ENCODE results near the gene RMND5B.
"Not testable (repeated sequence)": the region's sequence is repeated elsewhere in the genome, so short reads cannot be mapped to it uniquely, and the experiment has no call there.

The RMND5B gene

DNA sequence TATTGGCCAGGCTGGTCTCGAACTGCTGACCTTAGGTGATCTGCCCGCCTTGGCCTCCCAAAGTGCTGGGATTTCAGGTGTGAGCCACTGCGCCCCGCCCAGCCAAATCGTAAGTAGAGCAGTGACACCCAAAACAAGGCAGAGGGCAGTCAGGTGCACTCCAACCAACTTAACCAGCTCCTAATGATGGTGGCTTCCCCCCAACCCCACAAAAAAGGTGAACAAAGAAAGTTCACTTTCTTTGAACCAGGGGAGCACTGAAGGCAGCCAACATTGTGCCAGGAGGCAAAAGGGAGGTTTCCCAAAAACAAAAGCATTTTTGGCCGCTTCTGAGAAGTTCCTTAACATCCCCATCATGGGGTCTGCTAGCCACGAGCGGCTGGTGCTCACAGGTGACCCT, 46.8 kb downstream of the RMND5B start:
- DNase-seq, result no peak

DNA sequence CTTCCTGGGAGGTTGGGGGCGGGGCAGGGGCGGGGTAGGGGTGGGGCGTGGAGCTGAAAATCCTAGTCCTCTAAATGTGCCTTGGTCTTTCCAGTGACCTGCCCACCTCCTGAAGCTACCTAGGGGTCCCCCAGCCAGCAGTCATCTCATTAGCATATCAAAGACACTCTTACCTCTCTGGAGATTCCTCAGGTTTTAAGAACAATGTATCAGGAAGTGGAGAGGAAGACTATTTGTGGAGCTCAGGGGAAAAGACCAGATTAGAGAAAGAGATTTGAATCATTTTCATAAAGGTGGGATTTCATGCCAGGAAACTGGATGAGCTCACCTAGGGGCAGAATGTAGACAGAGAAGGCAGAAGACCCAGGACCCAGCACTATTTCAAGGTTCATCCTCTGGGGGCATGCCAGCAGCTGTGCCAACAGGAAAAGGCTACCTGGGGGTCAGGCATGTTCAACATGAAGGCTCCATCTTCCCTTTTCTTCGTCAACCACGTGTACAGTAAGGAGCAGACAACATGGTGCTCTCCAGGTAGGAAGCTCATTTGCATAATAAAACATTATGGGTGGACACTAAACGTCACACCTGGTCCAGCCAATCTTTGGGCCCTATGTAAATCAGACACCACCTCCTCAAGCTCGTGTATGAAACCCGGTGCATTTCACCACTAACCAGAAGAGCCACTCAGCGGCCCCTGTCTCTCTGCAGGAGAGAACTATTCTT, 49.5 kb downstream of the RMND5B start:
- no peak for DNase-seq

DNA sequence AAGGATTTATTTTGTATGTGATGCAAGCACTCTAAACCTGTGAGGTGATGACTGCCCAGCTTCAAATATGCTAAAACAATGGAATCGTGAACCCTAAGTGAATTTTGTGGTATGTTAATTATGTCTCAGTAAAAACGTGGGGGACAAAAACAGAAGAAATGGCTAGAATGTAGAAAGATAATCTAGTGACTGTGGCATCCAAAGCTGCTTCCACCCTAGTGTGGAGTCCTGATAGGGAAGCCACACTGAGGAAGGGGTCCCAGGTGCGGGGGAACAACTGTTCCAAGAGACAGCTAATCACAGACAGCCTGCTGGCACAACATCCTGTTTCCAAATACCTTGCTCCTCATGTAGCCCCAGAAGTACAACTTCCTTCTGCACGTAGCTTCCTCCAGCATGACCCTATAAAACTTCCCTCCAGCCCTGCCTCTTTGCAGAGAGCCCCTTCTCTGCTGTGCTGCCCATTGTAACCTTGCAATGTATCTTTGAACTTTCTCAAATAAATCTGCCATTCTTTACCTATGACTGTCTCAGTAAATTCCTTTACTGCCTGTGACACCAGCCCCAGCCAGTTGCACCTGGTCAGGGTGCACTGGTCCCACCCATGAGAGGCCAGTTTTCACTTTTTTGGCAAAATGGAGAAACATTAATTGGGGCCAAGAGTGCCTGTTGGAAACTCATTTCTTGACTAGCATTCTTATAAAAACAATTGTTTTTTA, 51.5 kb downstream of the RMND5B start:
- no peak for DNase-seq

DNA sequence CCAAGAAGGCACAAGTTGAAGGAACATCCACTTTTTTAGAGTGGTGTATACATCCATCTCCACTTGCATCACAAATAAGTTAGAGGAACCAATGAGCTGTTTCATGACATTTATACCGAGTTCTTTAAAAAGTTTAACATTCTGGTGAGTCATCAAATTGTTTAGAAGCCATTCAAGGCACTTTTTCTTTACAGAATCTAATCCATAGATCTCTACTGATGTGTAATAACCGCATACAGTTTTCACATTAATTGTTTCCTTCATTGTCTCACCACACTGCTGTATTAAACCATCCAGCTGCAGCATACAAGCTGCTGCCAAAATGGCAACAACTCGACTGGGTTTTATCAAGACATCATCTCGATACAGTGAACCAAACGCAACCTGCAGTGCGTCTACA, 55.6 kb downstream of the RMND5B start:
- no peak for DNase-seq

DNA sequence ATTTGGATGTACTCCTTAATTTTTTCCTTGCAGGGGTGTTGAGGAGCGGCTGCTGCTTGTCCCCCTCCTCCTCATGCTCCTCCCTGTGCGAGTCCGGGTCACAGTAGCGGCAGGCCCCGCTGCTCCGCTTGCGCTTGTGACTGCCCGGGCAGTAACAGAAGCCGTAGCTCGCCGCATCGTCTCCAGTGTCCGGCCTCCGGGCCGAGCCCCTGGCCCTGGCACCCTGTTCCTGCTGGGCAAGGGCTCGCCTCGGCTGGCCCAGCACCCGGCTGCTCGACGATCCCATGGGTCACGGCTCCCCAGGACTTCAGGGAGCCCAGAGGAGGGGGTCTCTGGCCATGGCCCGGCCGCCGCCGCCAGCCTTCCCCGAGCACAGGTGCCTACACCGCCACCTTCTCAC, 56.2 kb downstream of the RMND5B start, which contains the start of gene GMCL2:
TSS of gene GMCL2 (minus strand) at position 358 of the 400 bp plus-strand sequence. CDS start at position 286, 72 bp downstream.
- no peak for DNase-seq

DNA sequence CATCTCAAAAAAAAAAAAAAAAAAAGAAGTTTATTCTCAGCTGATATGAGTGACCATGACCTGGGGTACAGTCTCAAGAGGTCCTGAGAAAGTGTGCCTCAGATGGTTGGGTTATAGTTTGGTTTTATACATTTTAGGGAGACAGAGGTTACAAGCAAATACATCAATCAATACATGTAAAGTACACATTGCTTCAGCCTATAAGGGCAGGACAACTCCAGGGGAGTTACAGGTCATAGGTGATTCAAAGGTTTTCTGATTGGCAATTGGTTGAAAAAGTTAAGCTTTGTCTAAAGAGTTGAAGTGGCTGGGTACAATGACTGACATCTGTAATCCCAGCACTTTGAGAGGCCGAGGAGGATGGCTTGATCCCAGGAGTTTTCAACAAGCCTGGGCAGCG, 58.6 kb downstream of the RMND5B start:
- no peak for DNase-seq

DNA sequence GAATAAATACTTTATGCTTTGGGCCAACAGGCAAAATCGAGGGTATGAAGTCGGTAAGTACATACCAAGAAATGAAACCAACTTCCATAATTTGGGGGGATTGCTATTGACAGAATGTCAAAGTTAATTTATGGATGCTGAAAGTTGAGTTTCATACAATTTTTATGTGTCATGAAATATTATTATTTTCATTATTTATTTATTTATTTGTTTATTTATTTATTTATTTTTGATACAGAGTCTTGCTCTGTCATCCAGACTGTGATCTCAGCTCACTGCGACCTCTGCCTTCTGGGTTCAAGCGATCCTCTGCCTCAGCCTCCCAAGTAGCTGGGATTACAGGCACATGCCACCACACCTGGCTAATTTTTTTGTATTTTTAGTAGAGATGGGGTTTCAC, 60.8 kb downstream of the RMND5B start:
- DNase-seq, result no peak

DNA sequence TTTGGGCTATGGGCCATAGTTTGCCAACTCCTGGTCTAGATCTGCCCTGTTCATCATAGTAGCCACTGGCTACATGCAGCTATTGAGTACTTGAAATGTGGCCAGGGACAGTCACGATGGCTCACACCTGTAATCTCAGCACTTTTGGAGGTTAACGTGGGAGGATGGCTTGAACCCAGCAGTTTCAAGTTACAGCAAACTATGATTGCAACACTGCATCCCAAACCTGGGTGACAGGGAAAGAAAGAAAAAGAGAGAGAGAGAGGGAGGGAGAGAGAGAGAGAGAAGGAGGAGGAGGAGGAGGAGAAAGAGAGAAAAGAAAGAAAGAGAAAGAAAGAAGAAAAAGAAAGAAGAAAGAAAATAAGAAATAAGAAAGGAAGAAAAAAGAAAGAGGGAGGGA, 61.4 kb downstream of the RMND5B start:
- no peak for DNase-seq

DNA sequence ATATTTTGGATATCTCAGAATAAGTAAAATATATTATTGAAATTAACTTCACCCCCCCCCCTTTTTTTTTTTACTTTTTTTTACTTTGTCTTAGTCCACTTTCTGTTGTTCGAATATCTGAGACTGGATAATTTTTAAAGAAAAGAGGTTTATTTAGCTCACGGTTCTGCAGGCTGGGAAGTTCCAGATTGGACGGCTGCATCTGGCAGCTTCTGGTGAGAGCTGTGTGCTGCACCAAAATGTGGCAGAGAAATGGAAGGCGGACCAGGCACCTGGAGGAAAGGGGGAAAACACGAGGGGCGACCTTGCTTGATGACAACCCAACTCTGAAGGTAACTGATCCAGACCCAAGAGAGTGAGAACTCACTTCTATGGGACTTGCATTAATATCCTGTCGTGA, 62.0 kb downstream of the RMND5B start:
- DNase-seq, result no peak

DNA sequence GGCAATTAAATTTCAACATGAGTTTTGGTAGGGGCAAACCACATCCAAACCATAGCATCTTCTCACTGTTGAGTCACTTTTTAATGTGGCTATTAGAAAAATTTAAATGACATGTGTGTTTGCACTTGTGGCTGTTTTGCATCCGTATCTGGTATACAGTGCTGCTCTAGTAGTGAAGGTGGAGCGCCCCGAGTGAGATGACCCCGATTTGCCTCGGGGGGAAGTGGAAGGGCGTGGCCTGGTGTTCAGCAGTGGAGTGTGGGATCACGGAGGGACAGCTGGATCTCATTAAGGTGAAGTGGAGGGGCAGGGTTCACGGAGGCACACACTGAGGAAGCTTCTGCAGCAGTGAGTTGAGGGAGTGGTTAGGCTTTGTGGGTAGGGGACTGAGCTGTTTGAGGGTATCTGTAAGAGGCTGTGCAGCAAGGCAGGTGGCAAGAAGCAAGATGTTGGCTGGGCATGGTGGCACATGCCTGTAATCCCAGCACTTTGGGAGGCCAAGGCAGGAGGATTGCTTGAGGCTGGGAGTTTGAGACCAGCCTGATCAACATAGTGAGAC, 62.5 kb downstream of the RMND5B start:
- DNase-seq, result no peak

DNA sequence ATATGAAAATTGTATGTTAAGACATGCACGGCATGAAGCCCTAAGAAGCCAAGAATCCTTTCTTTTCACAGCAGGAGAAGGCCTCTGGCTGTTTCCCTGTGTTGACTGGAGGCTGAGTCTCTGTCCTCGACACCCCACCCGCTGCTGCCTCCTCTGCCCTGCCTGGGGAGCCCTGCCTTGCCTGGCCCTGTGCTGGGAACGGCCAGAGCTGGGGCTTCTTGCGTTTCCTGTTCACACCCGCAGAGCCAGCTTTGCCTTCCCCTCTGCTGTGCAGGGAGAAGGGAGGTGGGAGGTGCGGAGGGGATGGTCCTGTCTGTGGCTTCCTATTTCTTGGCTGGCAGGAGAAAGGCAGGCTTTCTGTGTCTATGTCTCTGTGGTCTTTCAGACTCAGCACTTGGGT, 63.2 kb downstream of the RMND5B start:
- DNase-seq, result no peak

DNA sequence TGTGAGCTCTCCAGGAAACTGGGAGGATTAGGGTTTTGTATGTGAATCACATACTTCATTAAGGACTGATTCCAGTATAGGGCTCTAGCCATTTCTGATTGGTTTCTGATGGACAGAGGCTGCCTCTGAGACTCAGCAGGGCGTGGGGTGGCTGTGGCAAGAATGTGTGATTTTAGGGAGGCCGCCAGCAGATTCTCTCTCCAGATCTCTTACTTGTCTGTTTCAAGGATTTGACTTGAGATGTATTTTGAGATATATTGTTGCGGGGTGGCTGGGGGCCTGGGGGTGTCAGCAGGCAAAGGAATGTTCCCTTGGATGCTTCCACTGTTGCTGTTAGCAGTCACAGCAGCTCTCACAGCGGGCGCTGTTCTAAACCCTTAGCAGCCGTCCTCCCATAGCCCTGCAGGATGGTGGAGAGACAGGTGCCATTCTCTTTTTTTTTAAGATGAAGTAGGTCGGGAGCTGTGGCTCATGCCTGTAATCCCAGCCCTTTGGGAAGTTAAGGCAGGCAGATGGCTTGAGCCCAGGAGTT, 65.5 kb downstream of the RMND5B start:
- DNase-seq, result no peak

DNA sequence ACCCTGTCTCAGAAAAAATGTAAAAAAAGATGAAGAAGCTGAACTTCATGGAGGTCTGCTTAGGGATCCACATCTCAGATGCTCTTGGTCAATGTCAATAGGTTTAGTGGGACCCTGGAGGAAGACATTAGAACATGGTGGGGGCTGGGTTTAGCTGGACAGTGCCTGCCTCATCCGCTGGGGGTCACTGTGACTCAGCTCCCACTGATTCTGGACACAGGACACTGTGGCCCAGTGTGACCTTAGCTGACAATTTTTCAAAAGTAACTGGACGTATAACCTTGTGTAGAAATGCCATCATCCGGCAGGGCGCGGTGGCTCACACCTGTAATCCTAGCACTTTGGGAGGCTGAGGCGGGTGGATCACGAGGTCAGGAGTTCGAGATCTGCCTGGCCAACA, 66.2 kb downstream of the RMND5B start:
- DNase-seq, result no peak

DNA sequence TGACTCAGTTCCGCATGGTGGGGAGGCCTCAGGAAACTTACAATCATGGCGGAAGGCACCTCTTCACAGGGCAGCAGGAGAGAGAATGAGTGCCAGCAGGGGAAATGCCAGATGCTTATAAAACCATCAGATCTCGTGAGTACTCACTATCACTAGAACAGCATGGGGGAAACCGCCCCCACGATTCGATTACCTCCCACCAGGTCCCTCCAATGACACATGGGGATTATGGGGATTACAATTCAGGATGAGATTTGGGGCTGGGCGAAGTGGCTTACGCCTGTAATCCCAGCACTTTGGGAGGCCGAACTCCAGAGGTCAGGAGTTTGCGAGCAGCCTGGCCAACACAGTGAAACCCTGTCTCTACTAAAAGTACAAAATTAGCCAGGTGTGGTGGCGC, 67.3 kb downstream of the RMND5B start:
- not testable (repeated sequence) for DNase-seq

DNA sequence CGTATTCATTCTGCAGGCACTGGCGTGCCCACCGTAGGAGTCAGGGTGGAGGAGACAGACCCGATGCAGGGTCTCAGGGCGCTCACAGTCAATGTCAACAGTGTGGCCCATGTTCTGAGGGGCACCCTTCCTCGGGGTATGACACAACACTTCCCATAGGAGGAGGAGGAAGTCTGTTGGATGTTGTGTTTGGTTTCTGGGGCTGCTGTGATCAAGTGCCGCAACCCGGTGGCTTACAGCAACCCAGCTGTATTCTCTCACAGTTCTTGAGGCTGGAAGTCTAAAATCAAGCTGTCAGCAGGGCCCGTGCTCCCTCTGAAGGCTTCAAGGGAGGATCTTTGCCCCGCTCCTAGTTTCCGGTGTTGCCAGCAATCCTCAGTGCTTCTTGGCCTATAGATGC, 67.9 kb downstream of the RMND5B start:
- no peak for DNase-seq

DNA sequence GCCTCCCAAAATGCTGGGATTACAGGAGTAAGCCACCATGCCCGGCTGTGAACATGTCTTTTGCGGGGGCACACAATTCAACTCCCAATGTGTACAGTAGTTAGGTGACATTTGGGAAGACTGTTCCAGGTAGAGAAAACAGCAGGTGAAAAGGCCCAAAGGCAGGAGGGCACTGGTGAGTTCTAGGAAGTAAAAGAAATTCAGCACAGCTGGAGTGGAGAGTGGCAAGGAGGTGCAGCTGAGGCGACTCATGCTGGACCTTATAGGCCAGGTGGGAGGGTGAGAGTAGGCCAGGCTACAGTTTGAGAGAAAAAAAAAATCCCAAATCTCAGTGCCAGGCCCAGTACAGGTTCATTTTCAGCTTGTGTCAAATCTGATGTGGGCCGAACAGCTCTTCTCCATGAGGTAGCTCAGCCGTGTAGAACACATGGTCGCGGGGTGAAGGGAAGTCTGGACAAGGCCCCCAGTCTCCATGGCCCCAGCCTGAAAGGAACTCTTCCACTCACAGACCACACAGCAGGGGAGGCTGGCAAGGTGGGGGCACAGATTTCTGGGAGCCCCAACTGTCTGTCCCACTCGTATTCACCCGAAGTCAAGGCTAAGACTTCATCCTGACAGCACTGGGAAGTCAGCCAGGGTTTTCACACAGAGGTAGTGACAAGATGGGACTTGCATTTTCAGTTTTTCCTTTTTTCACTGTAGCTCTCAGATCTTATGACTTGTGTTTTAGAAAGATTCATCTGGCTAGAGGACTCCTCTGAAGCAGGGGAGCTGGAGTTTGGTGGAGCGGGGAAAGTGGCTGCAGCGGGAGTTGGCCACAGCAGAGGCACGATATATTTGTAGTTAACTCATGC, 69.0 kb downstream of the RMND5B start:
- no peak for DNase-seq

Measured in CD4-positive, alpha-beta T cell treated with Interferon alpha-2 for 1 hour (primary cell).